ENCODE results near the gene FAM193A.

DNA sequence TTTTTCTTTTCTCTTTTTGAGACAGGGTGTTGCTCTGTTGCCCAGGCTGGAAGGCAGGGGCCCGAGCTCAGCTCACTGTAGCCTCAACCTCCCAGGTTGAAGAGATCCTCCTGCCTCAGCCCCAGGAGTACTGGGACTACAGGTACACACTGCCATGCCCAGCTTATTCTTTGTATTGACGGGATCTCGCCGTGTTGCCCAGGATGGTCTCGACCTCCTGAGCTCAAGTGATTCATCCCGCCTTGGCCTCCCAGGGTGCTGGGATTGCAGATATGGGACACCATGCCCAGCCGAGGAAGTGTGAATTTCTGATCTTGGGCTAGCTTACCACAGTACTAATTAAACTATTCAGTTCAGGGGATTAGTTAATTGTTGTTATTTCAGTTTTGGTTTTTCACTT is 28.6 kb upstream of the FAM193A start:
- TF ChIP-seq, protein P1, sequence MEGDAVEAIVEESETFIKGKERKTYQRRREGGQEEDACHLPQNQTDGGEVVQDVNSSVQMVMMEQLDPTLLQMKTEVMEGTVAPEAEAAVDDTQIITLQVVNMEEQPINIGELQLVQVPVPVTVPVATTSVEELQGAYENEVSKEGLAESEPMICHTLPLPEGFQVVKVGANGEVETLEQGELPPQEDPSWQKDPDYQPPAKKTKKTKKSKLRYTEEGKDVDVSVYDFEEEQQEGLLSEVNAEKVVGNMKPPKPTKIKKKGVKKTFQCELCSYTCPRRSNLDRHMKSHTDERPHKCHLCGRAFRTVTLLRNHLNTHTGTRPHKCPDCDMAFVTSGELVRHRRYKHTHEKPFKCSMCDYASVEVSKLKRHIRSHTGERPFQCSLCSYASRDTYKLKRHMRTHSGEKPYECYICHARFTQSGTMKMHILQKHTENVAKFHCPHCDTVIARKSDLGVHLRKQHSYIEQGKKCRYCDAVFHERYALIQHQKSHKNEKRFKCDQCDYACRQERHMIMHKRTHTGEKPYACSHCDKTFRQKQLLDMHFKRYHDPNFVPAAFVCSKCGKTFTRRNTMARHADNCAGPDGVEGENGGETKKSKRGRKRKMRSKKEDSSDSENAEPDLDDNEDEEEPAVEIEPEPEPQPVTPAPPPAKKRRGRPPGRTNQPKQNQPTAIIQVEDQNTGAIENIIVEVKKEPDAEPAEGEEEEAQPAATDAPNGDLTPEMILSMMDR (IDR thresholded peaks at IDR 0.05): no peak
- no peak for TF ChIP-seq POLR2A (IDR thresholded peaks at IDR 0.05)
